ENCODE results near the gene NVL. TPM values are rescaled to one million over a fixed set of nuclear protein-coding genes. Genes with fewer than 3 reads are reported as not detected.

NVL gene
- total RNA-seq, 1 donor from 2014 or later, result 101 TPM

DNA sequence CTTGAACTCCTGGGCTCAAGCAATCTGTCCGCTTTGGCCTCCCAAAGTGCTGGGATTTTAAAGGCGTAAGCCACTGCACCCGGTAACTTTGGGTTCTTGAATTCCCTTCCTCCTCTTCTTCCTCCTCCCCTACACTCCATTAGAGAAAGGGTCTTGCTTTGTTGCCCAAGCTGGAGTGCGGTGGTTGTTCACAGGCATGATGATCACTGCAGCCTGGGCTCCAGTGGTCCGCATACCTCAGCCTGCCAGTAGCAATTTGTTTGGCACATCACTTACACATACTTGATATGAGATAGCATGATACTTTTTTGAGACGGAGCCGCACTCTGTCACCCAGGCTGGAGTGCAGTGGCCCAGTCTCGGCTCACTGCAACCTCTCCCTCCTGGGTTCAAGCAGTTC lies 144.8 kb downstream of the NVL start:
- Mint-ChIP-seq H3K27ac (peak overlapping the region; percentile 65), H3K4me3 (peak overlapping the region; percentile 95), H3K9me3 (peaks cover 12% of the 10 kb centered on the region), H3K27me3 (ENCODE audit: insufficient read depth, low read depth) (peaks cover 9% of the 10 kb centered on the region), H3K36me3 (peaks cover 36% of the 10 kb centered on the region), H3K4me1 (peaks cover 20% of the 10 kb centered on the region)
- TF ChIP-seq EZH2phosphoT487 (IDR thresholded peaks at IDR 0.05), result no peak
- TF ChIP-seq, protein P1, sequence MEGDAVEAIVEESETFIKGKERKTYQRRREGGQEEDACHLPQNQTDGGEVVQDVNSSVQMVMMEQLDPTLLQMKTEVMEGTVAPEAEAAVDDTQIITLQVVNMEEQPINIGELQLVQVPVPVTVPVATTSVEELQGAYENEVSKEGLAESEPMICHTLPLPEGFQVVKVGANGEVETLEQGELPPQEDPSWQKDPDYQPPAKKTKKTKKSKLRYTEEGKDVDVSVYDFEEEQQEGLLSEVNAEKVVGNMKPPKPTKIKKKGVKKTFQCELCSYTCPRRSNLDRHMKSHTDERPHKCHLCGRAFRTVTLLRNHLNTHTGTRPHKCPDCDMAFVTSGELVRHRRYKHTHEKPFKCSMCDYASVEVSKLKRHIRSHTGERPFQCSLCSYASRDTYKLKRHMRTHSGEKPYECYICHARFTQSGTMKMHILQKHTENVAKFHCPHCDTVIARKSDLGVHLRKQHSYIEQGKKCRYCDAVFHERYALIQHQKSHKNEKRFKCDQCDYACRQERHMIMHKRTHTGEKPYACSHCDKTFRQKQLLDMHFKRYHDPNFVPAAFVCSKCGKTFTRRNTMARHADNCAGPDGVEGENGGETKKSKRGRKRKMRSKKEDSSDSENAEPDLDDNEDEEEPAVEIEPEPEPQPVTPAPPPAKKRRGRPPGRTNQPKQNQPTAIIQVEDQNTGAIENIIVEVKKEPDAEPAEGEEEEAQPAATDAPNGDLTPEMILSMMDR (IDR thresholded peaks at IDR 0.05), result no peak
- TF ChIP-seq EZH2 (IDR thresholded peaks at IDR 0.05), result no peak
- H3K27me3 ChIP-seq, result no peaks in the 10 kb centered on the region
- H3K9ac ChIP-seq, result no peak overlapping the region
- H3F3A ChIP-seq (ENCODE audit: low read depth), result peaks cover 21% of the 10 kb centered on the region
- no peaks in the 10 kb centered on the region for H3K9me3 ChIP-seq (ENCODE audit: low read depth)
- no peak overlapping the region for H2AFZ ChIP-seq (replicated peaks)
- peaks cover 6% of the 10 kb centered on the region for H3K4me1 ChIP-seq
- no peaks in the 10 kb centered on the region for H3K36me3 ChIP-seq
- peaks cover 68% of the 10 kb centered on the region for H3K79me2 ChIP-seq (ENCODE audit: low read depth)
- H3K4me2 ChIP-seq, result no peak overlapping the region
- H3K27ac ChIP-seq, result no peak overlapping the region
- no peaks in the 10 kb centered on the region for H4K20me1 ChIP-seq (ENCODE audit: low read depth)
- H3K4me3 ChIP-seq, result no peak overlapping the region
- DNase-seq (ENCODE audit: low spot score), result no peak

DNA sequence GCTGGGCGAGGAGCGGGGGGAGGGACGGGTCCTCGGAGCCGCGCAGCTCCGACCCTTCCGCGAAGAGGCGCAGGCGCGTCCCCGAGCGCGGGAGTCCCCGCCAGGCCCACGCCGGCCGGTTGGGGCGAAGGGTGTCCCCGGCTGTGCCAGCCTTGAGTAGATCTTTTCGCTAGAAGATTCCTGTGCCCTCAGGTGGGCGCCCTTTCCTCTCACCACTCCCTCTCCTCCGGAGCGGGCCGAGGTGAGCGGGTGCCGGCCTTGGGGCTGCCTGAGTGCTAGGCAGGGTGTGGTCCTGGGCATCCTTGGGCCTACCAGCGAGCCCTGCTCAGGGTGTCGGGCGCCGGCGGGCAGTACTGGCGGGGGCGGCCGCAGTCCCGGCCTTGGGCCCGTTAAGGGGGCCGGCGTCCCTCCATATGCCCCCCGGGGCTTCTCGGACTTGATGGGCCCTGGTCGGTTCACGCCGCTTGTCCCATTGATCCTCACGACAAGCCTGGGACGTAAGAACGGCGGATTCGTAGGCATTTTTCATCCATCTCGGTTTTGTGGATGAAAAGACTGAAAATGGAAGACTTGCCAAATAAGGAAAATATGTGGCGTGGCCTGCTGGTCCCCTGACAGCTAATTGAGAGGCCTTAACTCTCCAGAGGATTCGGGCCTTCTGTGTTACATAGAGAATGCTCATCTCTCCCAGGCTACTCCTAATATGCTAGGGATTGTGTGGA lies 146.2 kb downstream of the NVL start:
- peaks cover 12% of the 10 kb centered on the region for H3K9me3 Mint-ChIP-seq
- H3F3A ChIP-seq (ENCODE audit: low read depth), result peaks cover 21% of the 10 kb centered on the region
- peak overlapping the region; percentile 69 for H3K4me3 ChIP-seq
- H3K36me3 ChIP-seq, result no peaks in the 10 kb centered on the region
- no peaks in the 10 kb centered on the region for H3K9me3 ChIP-seq (ENCODE audit: low read depth)
- H3K4me2 ChIP-seq, result peak overlapping the region; percentile 86
- H2AFZ ChIP-seq (replicated peaks), result peak overlapping the region; percentile 50
- no peaks in the 10 kb centered on the region for H3K27me3 ChIP-seq
- H3K27ac ChIP-seq, result peak overlapping the region; percentile 66
- peak overlapping the region; percentile 43 for H3K9ac ChIP-seq
- peak overlapping the region; percentile 88 for H3K27ac Mint-ChIP-seq
- peaks cover 20% of the 10 kb centered on the region for H3K4me1 Mint-ChIP-seq
- peak overlapping the region; percentile 95 for H3K4me3 Mint-ChIP-seq
- DNase-seq (ENCODE audit: low spot score), result peak; percentile 76
- H3K27me3 Mint-ChIP-seq (ENCODE audit: insufficient read depth, low read depth), result peaks cover 11% of the 10 kb centered on the region
- peaks cover 54% of the 10 kb centered on the region for H3K79me2 ChIP-seq (ENCODE audit: low read depth)
- no peaks in the 10 kb centered on the region for H4K20me1 ChIP-seq (ENCODE audit: low read depth)
- peaks cover 28% of the 10 kb centered on the region for H3K36me3 Mint-ChIP-seq
- no peak for TF ChIP-seq EZH2phosphoT487 (IDR thresholded peaks at IDR 0.05)
- TF ChIP-seq EZH2 (IDR thresholded peaks at IDR 0.05), result peak; percentile 13
- H3K4me1 ChIP-seq, result peaks cover 6% of the 10 kb centered on the region

DNA sequence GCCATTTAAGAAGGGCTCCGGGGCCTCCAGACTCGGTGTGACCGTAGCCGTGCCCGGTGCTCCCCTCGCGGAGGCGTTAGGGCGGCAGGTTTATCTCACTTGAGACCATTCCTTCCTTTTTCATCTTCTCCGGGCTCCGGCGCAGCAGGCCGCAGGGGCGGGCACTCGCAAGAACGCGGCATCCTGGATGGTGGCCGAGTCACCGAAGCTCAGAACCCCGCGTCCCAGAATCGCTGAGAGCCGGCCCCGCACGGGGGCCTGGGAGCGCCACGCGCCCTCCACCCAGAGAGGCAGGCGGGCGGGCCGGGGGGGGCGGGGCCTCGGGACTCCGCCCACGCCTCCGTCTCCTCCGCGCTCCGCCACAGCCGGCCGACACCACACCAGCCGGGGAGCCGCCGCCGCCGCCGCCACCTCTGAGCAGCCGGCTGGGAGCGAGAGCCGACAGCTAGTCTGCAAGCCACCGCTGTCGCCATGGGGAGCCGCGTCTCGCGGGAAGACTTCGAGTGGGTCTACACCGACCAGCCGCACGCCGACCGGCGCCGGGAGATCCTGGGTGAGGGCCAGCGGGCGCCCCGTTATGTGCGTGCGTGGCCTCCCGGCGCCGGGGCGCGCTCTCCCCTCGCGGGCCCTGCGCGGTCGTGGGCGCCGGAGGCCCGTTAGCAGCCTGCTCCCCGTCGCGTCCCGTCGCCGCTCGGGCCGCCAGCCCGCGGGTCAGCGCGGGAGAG lies 146.9 kb downstream of the NVL start, which contains the start of gene DEGS1:
Gene DEGS1, plus strand, starts transcription at position 375 of the 725 bp plus-strand sequence. Its CDS starts 97 bp downstream, at position 472.
- H4K20me1 ChIP-seq (ENCODE audit: low read depth), result no peaks in the 10 kb centered on the region
- peaks cover 8% of the 10 kb centered on the region for H3K27me3 Mint-ChIP-seq (ENCODE audit: insufficient read depth, low read depth)
- H2AFZ ChIP-seq (replicated peaks), result peak within 1 kb of the TSS; percentile 82
- H3K9me3 Mint-ChIP-seq, result peaks cover 7% of the 10 kb centered on the region
- peak within 1 kb of the TSS; percentile 66 for H3K27ac ChIP-seq
- peaks cover 46% of the 10 kb centered on the region for H3K79me2 ChIP-seq (ENCODE audit: low read depth)
- H3K4me2 ChIP-seq, result peak within 1 kb of the TSS; percentile 86
- peak within 1 kb of the TSS; percentile 88 for H3K27ac Mint-ChIP-seq
- peaks cover 6% of the 10 kb centered on the region for H3K4me1 ChIP-seq
- H3K9ac ChIP-seq, result peak within 1 kb of the TSS; percentile 43
- no peaks in the 10 kb centered on the region for H3K36me3 ChIP-seq
- peak within 1 kb of the TSS; percentile 69 for H3K4me3 ChIP-seq
- no peaks in the 10 kb centered on the region for H3K9me3 ChIP-seq (ENCODE audit: low read depth)
- H3K4me3 Mint-ChIP-seq, result peak within 1 kb of the TSS; percentile 95
- no peaks in the 10 kb centered on the region for H3K27me3 ChIP-seq
- peaks cover 21% of the 10 kb centered on the region for H3F3A ChIP-seq (ENCODE audit: low read depth)
- TF ChIP-seq EZH2phosphoT487 (IDR thresholded peaks at IDR 0.05), result no peak
- TF ChIP-seq EZH2 (IDR thresholded peaks at IDR 0.05), result peak; percentile 25
- peaks cover 20% of the 10 kb centered on the region for H3K4me1 Mint-ChIP-seq
- H3K36me3 Mint-ChIP-seq, result peaks cover 22% of the 10 kb centered on the region
- DNase-seq (ENCODE audit: low spot score), result peak; percentile 95

DNA sequence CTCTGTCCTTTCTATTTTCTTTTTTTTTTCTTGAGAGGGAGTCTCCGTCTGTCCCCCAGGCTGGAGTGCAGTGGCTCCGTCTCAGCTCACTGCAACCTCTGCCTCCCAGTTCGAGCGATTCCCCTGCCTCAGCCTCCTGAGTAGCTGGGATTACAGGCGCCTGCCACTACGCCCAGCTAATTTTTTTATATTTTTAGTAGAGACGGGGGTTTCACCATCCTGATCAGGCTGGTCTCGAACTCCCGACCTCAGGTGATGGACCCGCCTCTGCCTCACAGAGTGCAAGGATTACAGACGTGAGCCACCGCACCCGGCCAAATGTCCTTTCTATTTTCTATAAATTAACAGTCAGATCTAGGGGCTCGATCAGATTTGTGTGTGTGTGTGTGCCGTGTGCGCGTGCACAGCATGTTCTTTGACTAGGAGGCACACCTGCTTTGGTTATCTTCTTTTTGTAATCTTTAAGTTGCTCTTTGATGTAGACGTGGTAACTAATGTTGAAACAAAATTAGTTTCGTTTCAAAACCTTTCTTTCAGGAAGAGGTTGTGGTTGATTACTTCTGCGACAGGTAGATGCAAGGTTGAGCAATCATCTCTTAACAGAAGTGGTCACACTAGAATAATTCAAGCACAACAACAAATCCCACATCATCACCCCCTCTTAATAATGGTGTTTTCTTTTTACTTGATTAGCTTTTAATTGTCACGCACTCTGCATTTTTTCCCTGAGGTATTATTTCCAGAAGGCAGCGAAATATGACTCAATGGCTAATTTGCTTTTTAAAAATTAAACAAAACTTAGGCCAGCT lies 147.7 kb downstream of the NVL start:
- Histone ChIP-seq H3K79me2 (ENCODE audit: low read depth) (peaks cover 39% of the 10 kb centered on the region), H3K36me3 (no peaks in the 10 kb centered on the region), H3K27ac (no peak overlapping the region), H3K4me3 (peak overlapping the region; percentile 69), H3K27me3 (no peaks in the 10 kb centered on the region), H4K20me1 (ENCODE audit: low read depth) (no peaks in the 10 kb centered on the region), H3K4me1 (peaks cover 6% of the 10 kb centered on the region), H3F3A (ENCODE audit: low read depth) (peaks cover 21% of the 10 kb centered on the region), H3K4me2 (peak overlapping the region; percentile 86), H3K9ac (no peak overlapping the region), H3K9me3 (ENCODE audit: low read depth) (no peaks in the 10 kb centered on the region), H2AFZ (replicated peaks) (peak overlapping the region; percentile 82)
- Mint-ChIP-seq H3K9me3 (peaks cover 7% of the 10 kb centered on the region), H3K27ac (peak overlapping the region; percentile 72), H3K4me1 (peaks cover 20% of the 10 kb centered on the region), H3K4me3 (peak overlapping the region; percentile 87), H3K27me3 (ENCODE audit: insufficient read depth, low read depth) (peaks cover 8% of the 10 kb centered on the region), H3K36me3 (peaks cover 20% of the 10 kb centered on the region)
- DNase-seq (ENCODE audit: low spot score), result no peak
- TF ChIP-seq EZH2 (IDR thresholded peaks at IDR 0.05), result no peak
- TF ChIP-seq EZH2phosphoT487 (IDR thresholded peaks at IDR 0.05), result no peak

Data from neural progenitor cell (in vitro differentiated cells).